Measurements from ENCODE around the gene DCP1A. TPM values are rescaled to one million over a fixed set of nuclear protein-coding genes. Genes with fewer than 3 reads are reported as not detected.
A peak's percentile ranks its signal among the peaks of the same experiment; 100 is the strongest.

Gene DCP1A
- total and polyA plus RNA-seq, 2 of the 13 experiments (the other 11 are each of a cell fraction or from before 2014, with no cell fraction given): 14.2 to 41.2 TPM

- TF ChIP-seq ZNF687 (CRISPR knock-in tag; IDR thresholded peaks at IDR 0.05): peak; percentile 33; the same call in 1 of the 2 replicates
- TF ChIP-seq PHF21A (CRISPR knock-in tag; IDR thresholded peaks at IDR 0.05): no peak
- no peak for TF ChIP-seq NR2F6 (IDR thresholded peaks at IDR 0.05)
- TF ChIP-seq NR2F6 (CRISPR knock-in tag; IDR thresholded peaks at IDR 0.05): peak; percentile 31; the same call in 1 of the 2 replicates
- TF ChIP-seq ZNF382 (CRISPR knock-in tag; IDR thresholded peaks at IDR 0.05; ENCODE audit: borderline replicate concordance): no peak
- no peak for TF ChIP-seq ZNF432 (CRISPR knock-in tag; IDR thresholded peaks at IDR 0.05; ENCODE audit: borderline replicate concordance)
- no peak for TF ChIP-seq MAFG (CRISPR knock-in tag; IDR thresholded peaks at IDR 0.05)
- no peak for TF ChIP-seq SNAPC5 (CRISPR knock-in tag; IDR thresholded peaks at IDR 0.05; ENCODE audit: borderline replicate concordance)
- no peak for TF ChIP-seq ASH2L (IDR thresholded peaks at IDR 0.05; ENCODE audit: insufficient read length, low read depth, low read length)
- TF ChIP-seq SAP130 (CRISPR knock-in tag; IDR thresholded peaks at IDR 0.05; ENCODE audit: low read depth): peak; percentile 24; the same call in 1 of the 2 replicates
- TF ChIP-seq ZNF720 (CRISPR knock-in tag; IDR thresholded peaks at IDR 0.05): no peak
- no peak for TF ChIP-seq PBX3 (CRISPR knock-in tag; IDR thresholded peaks at IDR 0.05; ENCODE audit: borderline replicate concordance)
- no peak for TF ChIP-seq CTCF (CRISPR knock-in tag; IDR thresholded peaks at IDR 0.05)
- no peak for TF ChIP-seq FOXP1 (IDR thresholded peaks at IDR 0.05)
- TF ChIP-seq FOXP1 (CRISPR knock-in tag; IDR thresholded peaks at IDR 0.05): no peak
- TF ChIP-seq XBP1 (CRISPR knock-in tag; IDR thresholded peaks at IDR 0.05): no peak
- peak; percentile 88 for TF ChIP-seq RBM22 (optimal IDR thresholded peaks at IDR 0.05; ENCODE audit: low read length)
- TF ChIP-seq NFIC (IDR thresholded peaks at IDR 0.05; ENCODE audit: low read length): no peak
- TF ChIP-seq MATR3 (CRISPR knock-in tag; IDR thresholded peaks at IDR 0.05): no peak
- TF ChIP-seq THAP9 (CRISPR knock-in tag; IDR thresholded peaks at IDR 0.05; ENCODE audit: borderline replicate concordance): no peak
- TF ChIP-seq BRD4 (CRISPR knock-in tag; IDR thresholded peaks at IDR 0.05): no peak
Observed at GRCh38 chr3:53238051-53238850, 109.1 kb downstream of the DCP1A start (continued).
